Activated CD8-positive, alpha-beta memory T cell treated with anti-CD3 and anti-CD28 coated beads for 4 hours (primary cell): Measurements from ENCODE around the gene SNAP47.

Experiments
- DNase-seq, 2 donors: peaks; one replicate each; pipeline ENCODE4 v3.0.0-alpha.2; 2020; ENCODE audit warnings: low read depth in 2 of 2

The SNAP47 gene

GRCh38 chr1:227749916-227750710 lies 14.9 kb downstream of the SNAP47 start:
- DNase-seq: no peak

- DNase-seq: no peak
These were observed 18.9 kb downstream of the SNAP47 start for GRCh38 chr1:227753999-227754711.

- DNase-seq: no peak
These were observed 19.7 kb downstream of the SNAP47 start for GRCh38 chr1:227754958-227755357.

GRCh38 chr1:227756172-227756959 lies 21.1 kb downstream of the SNAP47 start:
- no peak for DNase-seq

GRCh38 chr1:227757781-227758180 lies 22.5 kb downstream of the SNAP47 start:
- no peak for DNase-seq

GRCh38 chr1:227758366-227758765 lies 23.1 kb downstream of the SNAP47 start:
- no peak for DNase-seq

- no peak for DNase-seq
These were observed 24.4 kb downstream of the SNAP47 start for GRCh38 chr1:227759341-227760300.

- DNase-seq: no peak
These were observed 25.1 kb downstream of the SNAP47 start for GRCh38 chr1:227760377-227760776.

GRCh38 chr1:227761621-227762230 lies 26.5 kb downstream of the SNAP47 start:
- DNase-seq: no peak

GRCh38 chr1:227762231-227762911 lies 27.1 kb downstream of the SNAP47 start:
- peak; percentile 67 to 71 for DNase-seq

- DNase-seq: no peak
These were observed 28.2 kb downstream of the SNAP47 start for GRCh38 chr1:227763246-227764018.

- no peak for DNase-seq
These were observed 28.8 kb downstream of the SNAP47 start for GRCh38 chr1:227764019-227764391.

- no peak for DNase-seq
These were observed 30.2 kb downstream of the SNAP47 start for GRCh38 chr1:227765261-227766014.

GRCh38 chr1:227766015-227766634 lies 30.9 kb downstream of the SNAP47 start:
- peak; percentile 56 to 61 for DNase-seq

- DNase-seq: no peak
These were observed 31.5 kb downstream of the SNAP47 start for GRCh38 chr1:227766653-227767277.

- no peak for DNase-seq
These were observed 32.3 kb downstream of the SNAP47 start for GRCh38 chr1:227767401-227768124.

GRCh38 chr1:227768125-227768439 lies 32.8 kb downstream of the SNAP47 start:
- no peak for DNase-seq
